GM12878 (cell line): Measurements from ENCODE around the gene GPR137B. TPM values are rescaled to one million over a fixed set of nuclear protein-coding genes. Genes with fewer than 3 reads are reported as not detected.

Source experiments
- ATAC-seq: fragments of 200-7000 bp; cut with Tn5 transposase; 3 replicates; pipeline ENCODE4 v1.9.1; 2020; ENCODE audit warnings: mild to moderate bottlenecking, moderate library complexity
- BruUV-seq: library from RNA; stranded (reverse); fragments of 400-500 nt; replicated peaks from 2 replicates; lab custom pipeline; 2021; lab: Mats Ljungman, UMichigan
- CTCF ChIA-PET: fragments of 300-600 bp; sonication (Branson Sonifier 250); formaldehyde crosslinking; extraction: SDS; loops from one replicate; lab custom pipeline; 2021; ENCODE audit warnings: inconsistent platforms; lab: Yijun Ruan, JAX
- POLR2A ChIA-PET: fragments of 350-600 bp; formaldehyde crosslinking; extraction: SDS; loops from one replicate; lab custom pipeline; 2021; ENCODE audit warnings: inconsistent platforms; lab: Charles Lee
- RAD21 ChIA-PET: fragments of 300-600 bp; sonication (Branson Sonifier 250); formaldehyde crosslinking; loops from one replicate; lab custom pipeline; 2023; ENCODE audit warnings: antibody characterized with exemption; ENCODE audit not compliant: unreplicated experiment; lab: Charles Lee
- SMC1A ChIA-PET: fragments of 300-600 bp; sonication (Branson Sonifier 250); formaldehyde crosslinking; loops from one replicate; lab custom pipeline; 2023; ENCODE audit not compliant: unreplicated experiment, uncharacterized antibody; lab: Charles Lee
- DNase-seq: peaks from one replicate; pipeline ENCODE4 v3.0.0-alpha.2; 2011; ENCODE audit warnings: low read depth, low spot score
- FAIRE-seq: peaks from 3 replicates; lab custom pipeline; 2011; peaks lifted over from hg19 to GRCh38; lab: Jason Lieb, UNC
- H2AFZ ChIP-seq: 2 replicates; pipeline ENCODE4 v1.6.0; 2011; ENCODE audit warnings: low read depth, low read length, control low read depth; ENCODE audit not compliant: control insufficient read depth
- H3K27ac ChIP-seq: 2 replicates; pipeline ENCODE4 v1.5.1; 2011; ENCODE audit warnings: control low read depth; ENCODE audit not compliant: control insufficient read depth, insufficient read depth
- H3K27me3 ChIP-seq, 2 experiments: replicated peaks in 1 of 2; 2 replicates each; pipeline versions ENCODE4 v1.6.0 to v1.6.1; 2011; ENCODE audit warnings: low read length in 1 of 2; ENCODE audit not compliant: control insufficient read depth in 2 of 2, insufficient read depth in 2 of 2
- H3K36me3 ChIP-seq, 2 experiments: 2 replicates each; pipeline ENCODE4 v1.5.1; 2011; ENCODE audit warnings: low read length in 1 of 2; ENCODE audit not compliant: control insufficient read depth in 2 of 2, insufficient read depth in 2 of 2
- H3K4me1 ChIP-seq: 2 replicates; pipeline ENCODE4 v1.6.1; 2011; ENCODE audit warnings: mild to moderate bottlenecking, low read length, moderate library complexity, mixed read lengths; ENCODE audit not compliant: control insufficient read depth, insufficient read depth
- H3K4me2 ChIP-seq: 2 replicates; pipeline ENCODE4 v1.6.0; 2011; ENCODE audit warnings: control low read depth; ENCODE audit not compliant: control insufficient read depth, insufficient read depth
- H3K4me3 ChIP-seq: fragments of 200-600 bp; sonication (generic); 2 replicates; pipeline ENCODE4 v1.5.1; 2016
- H3K79me2 ChIP-seq: 2 replicates; pipeline ENCODE4 v1.6.0; 2011; ENCODE audit warnings: low read length; ENCODE audit not compliant: control insufficient read depth, insufficient read depth
- H3K9ac ChIP-seq: 2 replicates; pipeline ENCODE4 v1.8.0; 2011; ENCODE audit warnings: low read length, control low read depth, mixed read lengths; ENCODE audit not compliant: control insufficient read depth, insufficient read depth
- H3K9me3 ChIP-seq: replicated peaks from 3 replicates; pipeline ENCODE4 v1.5.1; 2011; ENCODE audit warnings: mild to moderate bottlenecking, low read length; ENCODE audit not compliant: control insufficient read depth, insufficient read depth
- H4K20me1 ChIP-seq: 2 replicates; pipeline ENCODE4 v1.6.0; 2011; ENCODE audit not compliant: control insufficient read depth, insufficient read depth
- BMI1 ChIP-seq: fragments of 450-650 bp; IDR thresholded peaks from 2 replicates; pipeline ENCODE4 v1.6.1; 2016; ENCODE audit warnings: mild to moderate bottlenecking, moderate library complexity, borderline replicate concordance
- CBX3 ChIP-seq: fragments of 200-600 bp; sonication (generic); IDR thresholded peaks from 2 replicates; pipeline ENCODE4 v1.6.1; 2016; ENCODE audit warnings: low read depth, borderline replicate concordance
- CHD4 ChIP-seq: fragments of 200-600 bp; sonication (generic); IDR thresholded peaks from 2 replicates; pipeline ENCODE4 v1.6.1; 2016; ENCODE audit warnings: mild to moderate bottlenecking
- EZH2 ChIP-seq: IDR thresholded peaks from 2 replicates; pipeline ENCODE4 v1.6.1; 2012; ENCODE audit warnings: low read depth, mild to moderate bottlenecking, control low read depth, inconsistent platforms, low read length, borderline replicate concordance; ENCODE audit not compliant: control insufficient read depth
- KAT2A ChIP-seq: conservative IDR thresholded peaks from 2 replicates; pipeline ENCODE4 v1.6.1; 2011; ENCODE audit warnings: low read depth, low read length; ENCODE audit not compliant: control insufficient read depth
- KDM1A ChIP-seq: fragments of 200-600 bp; sonication (generic); IDR thresholded peaks from 2 replicates; pipeline ENCODE4 v1.6.1; 2016; ENCODE audit warnings: borderline replicate concordance
- MTA3 ChIP-seq: IDR thresholded peaks from 2 replicates; pipeline ENCODE4 v1.6.1; 2012; ENCODE audit warnings: low read length, inconsistent platforms, borderline replicate concordance
- NBN ChIP-seq: fragments of 450-650 bp; IDR thresholded peaks from 2 replicates; pipeline ENCODE4 v1.6.1; 2016
- NR2F1 ChIP-seq: fragments of 450-650 bp; conservative IDR thresholded peaks from 2 replicates; pipeline ENCODE4 v1.6.1; 2017; ENCODE audit warnings: mild to moderate bottlenecking
- TCF3 ChIP-seq: IDR thresholded peaks from 2 replicates; pipeline ENCODE4 v1.6.1; 2012; ENCODE audit warnings: low read depth, mild to moderate bottlenecking, low read length, borderline replicate concordance; ENCODE audit not compliant: insufficient read depth
- ZZZ3 ChIP-seq: IDR thresholded peaks from 2 replicates; pipeline ENCODE4 v1.6.1; 2011; ENCODE audit warnings: low read depth; ENCODE audit not compliant: control insufficient read depth, insufficient read length
- WGBS: methylation state at CpG from one replicate; pipeline ENCODE4 v1.1.6; 2016; ENCODE audit warnings: low lambda C conversion rate; ENCODE audit not compliant: insufficient replicate concordance, insufficient coverage; ENCODE audit errors: missing lambda C conversion rate; 5-methylcytosine and 5-hydroxymethylcytosine counted together
- in situ Hi-C: fragments of 300-500 bp; cut with MboI; formaldehyde crosslinking; loops from 9 replicates; pipeline ENCODE4 v1.14.3; 2018; ENCODE audit warnings: mixed read lengths
- intact Hi-C: fragments of 100-400 bp; cut with micrococcal nuclease; formaldehyde crosslinking; loops from one replicate; pipeline ENCODE4 v1.14.2; 2022; ENCODE audit not compliant: unreplicated experiment
- polyA plus RNA-seq, 11 experiments: library from polyadenylated mRNA; depleted of rRNA in 4 of 11; unstranded in 6 of 11; stranded (reverse) in 5 of 11; fragments of >200 nt; fragmentation: Nextera tagmentation in 4 of 11; fragmentation: Illumina TruSeq in 1 of 11; extraction: Ambion mirVana in 4 of 11; extraction: Trizol in 1 of 11; gene quantifications; 1 replicate in 1 of 11; 2 replicates in 10 of 11; pipeline versions ENCODE4 v1.2.1 to v1.2.3, GENCODE V29; 2011 to 2016; ENCODE audit warnings: inconsistent platforms in 2 of 11, missing spikeins in 2 of 11, low read depth in 1 of 11
- total RNA-seq, 4 experiments: library from RNA; depleted of rRNA in 3 of 4; stranded (reverse); fragments of >200 nt in 3 of 4; fragmentation: Illumina TruSeq in 1 of 4; extraction: Trizol in 1 of 4; gene quantifications; 2 replicates each; pipeline versions ENCODE4 v1.2.1 to v1.2.3, GENCODE V29; 2013 to 2021
- TF ChIP-seq, protein P1 (sequence below): IDR thresholded peaks from 2 replicates; pipeline ENCODE4 v1.6.1; 2012; ENCODE audit warnings: mild to moderate bottlenecking, low read depth, low read length

Gene GPR137B
- total and polyA plus RNA-seq, 10 of the 15 experiments (the other 5 are each of a cell fraction or from before 2014, with no cell fraction given), result 5.4 to 20.8 (median 12.5) TPM

DNA sequence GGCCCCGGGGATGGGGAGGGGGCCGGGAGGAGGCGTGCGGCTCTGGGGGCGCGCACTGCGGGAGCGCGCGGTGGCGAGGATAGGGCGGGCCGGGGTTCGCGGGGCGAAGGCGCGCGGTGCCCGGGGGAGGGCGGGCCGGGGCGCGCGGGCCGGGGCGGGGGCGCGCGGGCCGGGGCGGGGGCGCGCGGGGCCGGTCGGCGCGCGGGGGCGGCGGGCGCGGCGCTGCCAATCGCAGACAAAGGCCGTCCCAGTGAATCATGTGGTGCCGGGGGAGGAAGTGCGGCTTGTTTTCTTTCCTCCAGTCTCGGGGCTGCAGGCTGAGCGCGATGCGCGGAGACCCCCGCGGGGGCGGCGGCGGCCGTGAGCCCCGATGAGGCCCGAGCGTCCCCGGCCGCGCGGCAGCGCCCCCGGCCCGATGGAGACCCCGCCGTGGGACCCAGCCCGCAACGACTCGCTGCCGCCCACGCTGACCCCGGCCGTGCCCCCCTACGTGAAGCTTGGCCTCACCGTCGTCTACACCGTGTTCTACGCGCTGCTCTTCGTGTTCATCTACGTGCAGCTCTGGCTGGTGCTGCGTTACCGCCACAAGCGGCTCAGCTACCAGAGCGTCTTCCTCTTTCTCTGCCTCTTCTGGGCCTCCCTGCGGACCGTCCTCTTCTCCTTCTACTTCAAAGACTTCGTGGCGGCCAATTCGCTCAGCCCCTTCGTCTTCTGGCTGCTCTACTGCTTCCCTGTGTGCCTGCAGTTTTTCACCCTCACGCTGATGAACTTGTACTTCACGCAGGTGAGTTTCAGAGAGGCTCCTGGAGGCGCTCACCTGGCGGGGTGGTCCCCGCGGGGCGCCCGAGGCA is at the start of gene GPR137B (continued):
- no peak for TF ChIP-seq CBX3
- peak; percentile 95 for TF ChIP-seq NR2F1
- TF ChIP-seq KDM1A, result no peak
- no peak for TF ChIP-seq ZZZ3
- TF ChIP-seq, protein P1, sequence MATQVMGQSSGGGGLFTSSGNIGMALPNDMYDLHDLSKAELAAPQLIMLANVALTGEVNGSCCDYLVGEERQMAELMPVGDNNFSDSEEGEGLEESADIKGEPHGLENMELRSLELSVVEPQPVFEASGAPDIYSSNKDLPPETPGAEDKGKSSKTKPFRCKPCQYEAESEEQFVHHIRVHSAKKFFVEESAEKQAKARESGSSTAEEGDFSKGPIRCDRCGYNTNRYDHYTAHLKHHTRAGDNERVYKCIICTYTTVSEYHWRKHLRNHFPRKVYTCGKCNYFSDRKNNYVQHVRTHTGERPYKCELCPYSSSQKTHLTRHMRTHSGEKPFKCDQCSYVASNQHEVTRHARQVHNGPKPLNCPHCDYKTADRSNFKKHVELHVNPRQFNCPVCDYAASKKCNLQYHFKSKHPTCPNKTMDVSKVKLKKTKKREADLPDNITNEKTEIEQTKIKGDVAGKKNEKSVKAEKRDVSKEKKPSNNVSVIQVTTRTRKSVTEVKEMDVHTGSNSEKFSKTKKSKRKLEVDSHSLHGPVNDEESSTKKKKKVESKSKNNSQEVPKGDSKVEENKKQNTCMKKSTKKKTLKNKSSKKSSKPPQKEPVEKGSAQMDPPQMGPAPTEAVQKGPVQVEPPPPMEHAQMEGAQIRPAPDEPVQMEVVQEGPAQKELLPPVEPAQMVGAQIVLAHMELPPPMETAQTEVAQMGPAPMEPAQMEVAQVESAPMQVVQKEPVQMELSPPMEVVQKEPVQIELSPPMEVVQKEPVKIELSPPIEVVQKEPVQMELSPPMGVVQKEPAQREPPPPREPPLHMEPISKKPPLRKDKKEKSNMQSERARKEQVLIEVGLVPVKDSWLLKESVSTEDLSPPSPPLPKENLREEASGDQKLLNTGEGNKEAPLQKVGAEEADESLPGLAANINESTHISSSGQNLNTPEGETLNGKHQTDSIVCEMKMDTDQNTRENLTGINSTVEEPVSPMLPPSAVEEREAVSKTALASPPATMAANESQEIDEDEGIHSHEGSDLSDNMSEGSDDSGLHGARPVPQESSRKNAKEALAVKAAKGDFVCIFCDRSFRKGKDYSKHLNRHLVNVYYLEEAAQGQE, result no peak
- TF ChIP-seq KAT2A, result no peak
- no peak for TF ChIP-seq TCF3

DNA sequence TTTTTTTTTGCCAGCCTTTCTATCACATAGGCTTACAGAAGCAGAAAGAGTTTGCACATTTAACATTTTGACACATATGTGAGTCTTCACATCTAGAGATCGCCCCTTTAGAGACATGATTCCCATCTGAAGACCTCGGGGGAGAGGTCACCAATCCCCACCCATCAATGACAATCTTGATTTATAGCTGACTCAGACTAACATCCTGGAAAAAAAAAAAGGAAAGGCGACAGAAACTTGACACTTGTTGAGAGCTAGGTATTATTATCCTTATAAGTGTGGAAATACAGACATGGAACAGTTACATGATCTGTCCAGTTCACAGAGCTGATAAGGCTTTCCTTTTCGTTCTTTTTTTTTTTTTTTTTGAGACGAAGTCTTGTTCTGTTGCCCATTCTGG is 49.4 kb upstream of the GPR137B start:
- intact Hi-C loops, result no loop called here
- H3K27me3 ChIP-seq, result no peaks in the 10 kb centered on the region
- no peak for DNase-seq
- SMC1A ChIA-PET, result interaction anchor here (0.7 to 1.1 kb wide), 4 partner anchors 26 to 391 kb away, joined by 3 to 4 read pairs (median 4); no protein-coding TSS in a partner anchor
- no TSS peak for BruUV-seq
- H3K27ac ChIP-seq, result no peak overlapping the region
- H3K4me2 ChIP-seq, result no peak overlapping the region
- POLR2A ChIA-PET, result interaction anchor here (0.6 kb wide), 1 partner anchor 297 kb away, joined by 3 read pairs; no protein-coding TSS in a partner anchor
- H3K4me3 ChIP-seq, result no peak overlapping the region
- H4K20me1 ChIP-seq, result no peaks in the 10 kb centered on the region
- H2AFZ ChIP-seq, result no peak overlapping the region
- CTCF ChIA-PET, result interaction anchor here (0.6 to 1.8 kb wide), 3 partner anchors 10 to 579 kb away, joined by 3 to 4 read pairs (median 3); no protein-coding TSS in a partner anchor
- H3K4me1 ChIP-seq, result peaks cover 5% of the 10 kb centered on the region
- no peak for TF ChIP-seq MTA3
- no peak for TF ChIP-seq EZH2
- no peak for TF ChIP-seq BMI1
- no peak for TF ChIP-seq NBN
- no peak for TF ChIP-seq CHD4
- TF ChIP-seq, all 136 proteins: peak for 0
- FAIRE-seq (no peak), ATAC-seq (no peak)
- no peaks in the 10 kb centered on the region for H3K79me2 ChIP-seq
- no peaks in the 10 kb centered on the region for H3K36me3 ChIP-seq
- in situ Hi-C loops, result no loop called here
- H3K9me3 ChIP-seq, result peaks cover 13% of the 10 kb centered on the region
- no peak overlapping the region for H3K9ac ChIP-seq
- RAD21 ChIA-PET, result no interaction called here
- 20% methylated on average over 4 of the region's 5 CpGs for WGBS
